WTC11 (cell line): ENCODE results near the gene CD8A. TPM values are rescaled to one million over a fixed set of nuclear protein-coding genes. Genes with fewer than 3 reads are reported as not detected.

ENCODE experiments used
- ATAC-seq: fragments of 200-7000 bp; cut with Tn5 transposase; 2 replicates; pipeline ENCODE4 v1.10.0; 2021; ENCODE audit warnings: mild to moderate bottlenecking, moderate library complexity
- CTCF ChIA-PET: fragments of 300-600 bp; sonication (Branson Sonifier 250); formaldehyde crosslinking; loops from one replicate; lab custom pipeline; 2021; ENCODE audit warnings: antibody characterized with exemption; lab: Charles Lee
- POLR2A ChIA-PET: fragments of 350-600 bp; sonication (Branson Sonifier 250); formaldehyde crosslinking; loops from one replicate; lab custom pipeline; 2021; ENCODE audit warnings: antibody characterized with exemption; lab: Charles Lee
- DNase-seq: peaks from one replicate; pipeline ENCODE4 v3.0.0; 2021; ENCODE audit warnings: low spot score
- H3K27ac Mint-ChIP-seq: 2 replicates; pipeline ENCODE4 v1.8.0; 2021; ENCODE audit warnings: mixed read lengths
- H3K27me3 Mint-ChIP-seq: 2 replicates; pipeline ENCODE4 v1.8.0; 2021; ENCODE audit warnings: low read depth, mild to moderate bottlenecking, moderate library complexity, mixed read lengths
- H3K36me3 Mint-ChIP-seq: 2 replicates; pipeline ENCODE4 v1.8.0; 2021; ENCODE audit warnings: mixed read lengths
- H3K4me1 Mint-ChIP-seq: 2 replicates; pipeline ENCODE4 v1.8.0; 2022; ENCODE audit warnings: mixed read lengths
- H3K4me3 Mint-ChIP-seq: 2 replicates; pipeline ENCODE4 v1.8.0; 2021; ENCODE audit warnings: mild to moderate bottlenecking, moderate library complexity, mixed read lengths
- H3K9me3 Mint-ChIP-seq: 2 replicates; pipeline ENCODE4 v1.8.0; 2021; ENCODE audit warnings: mixed read lengths
- E2F4 ChIP-seq: sonication (generic); formaldehyde crosslinking; IDR thresholded peaks from 2 replicates; pipeline ENCODE4 v1.8.1; 2022; ENCODE audit warnings: low read depth, mild to moderate bottlenecking, moderate library complexity, missing genetic modification reagents, borderline replicate concordance
- E2F5 ChIP-seq: sonication (generic); formaldehyde crosslinking; IDR thresholded peaks from 2 replicates; pipeline ENCODE4 v1.8.1; 2022; ENCODE audit warnings: mild to moderate bottlenecking, moderate library complexity, missing genetic modification reagents
- FOXP1 ChIP-seq: sonication (generic); formaldehyde crosslinking; IDR thresholded peaks from 2 replicates; pipeline ENCODE4 v1.8.0; 2022; ENCODE audit warnings: missing genetic modification reagents, mild to moderate bottlenecking, moderate library complexity, borderline replicate concordance
- GABPB1 ChIP-seq: sonication (generic); formaldehyde crosslinking; IDR thresholded peaks from 2 replicates; pipeline ENCODE4 v1.8.1; 2023; ENCODE audit warnings: mild to moderate bottlenecking, missing genetic modification reagents
- NFE2L1 ChIP-seq: sonication (generic); formaldehyde crosslinking; IDR thresholded peaks from 2 replicates; pipeline ENCODE4 v1.8.1; 2023; ENCODE audit warnings: missing genetic modification reagents
- NR1H2 ChIP-seq: sonication (generic); formaldehyde crosslinking; IDR thresholded peaks from 2 replicates; pipeline ENCODE4 v1.9.0; 2021; ENCODE audit warnings: mild to moderate bottlenecking, moderate library complexity, missing genetic modification reagents
- SOX15 ChIP-seq: fragments of 250-450 bp; sonication (Bioruptor Pico); IDR thresholded peaks from 2 replicates; pipeline ENCODE4 v1.9.0; 2021; ENCODE audit warnings: mild to moderate bottlenecking
- TP53 ChIP-seq: sonication (generic); formaldehyde crosslinking; IDR thresholded peaks from 2 replicates; pipeline ENCODE4 v1.8.1; 2023; ENCODE audit warnings: mild to moderate bottlenecking, missing genetic modification reagents
- ZBTB43 ChIP-seq: sonication (generic); formaldehyde crosslinking; IDR thresholded peaks from 2 replicates; pipeline ENCODE4 v1.8.1; 2023; ENCODE audit warnings: mild to moderate bottlenecking, missing genetic modification reagents
- ZNF138 ChIP-seq: sonication (generic); formaldehyde crosslinking; conservative IDR thresholded peaks from 2 replicates; pipeline ENCODE4 v1.8.1; 2022; ENCODE audit warnings: mild to moderate bottlenecking, moderate library complexity, missing genetic modification reagents
- ZNF219 ChIP-seq: sonication (generic); formaldehyde crosslinking; IDR thresholded peaks from 2 replicates; pipeline ENCODE4 v1.8.0; 2023; ENCODE audit warnings: missing genetic modification reagents, mild to moderate bottlenecking, borderline replicate concordance
- total RNA-seq: library from RNA; stranded (reverse); gene quantifications from 3 replicates; pipeline ENCODE4 v1.2.3, GENCODE V29; 2021
- TF ChIP-seq, protein P1 (sequence below): sonication (generic); formaldehyde crosslinking; IDR thresholded peaks from 2 replicates; pipeline ENCODE4 v1.8.1; 2022; ENCODE audit warnings: low read depth, missing genetic modification reagents, borderline replicate concordance
- TF ChIP-seq, protein P2 (sequence below): fragments of 250-450 bp; sonication (Bioruptor Pico); IDR thresholded peaks from 2 replicates; pipeline ENCODE4 v1.9.0; 2021; ENCODE audit warnings: moderate library complexity, mild to moderate bottlenecking, inconsistent platforms, borderline replicate concordance
- TF ChIP-seq, protein P3 (sequence below): sonication (generic); formaldehyde crosslinking; IDR thresholded peaks from 2 replicates; pipeline ENCODE4 v1.8.0; 2022; ENCODE audit warnings: mild to moderate bottlenecking, missing genetic modification reagents
- TF ChIP-seq, protein P4 (sequence below): fragments of 250-450 bp; sonication (Bioruptor Pico); IDR thresholded peaks from 2 replicates; pipeline ENCODE4 v2.1.2; 2022; ENCODE audit warnings: mild to moderate bottlenecking, moderate library complexity
- TF ChIP-seq, protein P5 (sequence below): fragments of 250-450 bp; sonication (Bioruptor Pico); IDR thresholded peaks from 2 replicates; pipeline ENCODE4 v1.8.0; 2021; ENCODE audit warnings: mild to moderate bottlenecking

Gene CD8A
- total RNA-seq, 1 experiment from 2014 or later: 0.44 TPM

GRCh38 chr2:86785456-86785855 is 5.3 kb downstream of the CD8A start:
- CTCF ChIA-PET: no interaction called here
- H3K36me3 Mint-ChIP-seq: no peaks in the 10 kb centered on the region
- H3K4me3 Mint-ChIP-seq: no peak overlapping the region

DNA sequence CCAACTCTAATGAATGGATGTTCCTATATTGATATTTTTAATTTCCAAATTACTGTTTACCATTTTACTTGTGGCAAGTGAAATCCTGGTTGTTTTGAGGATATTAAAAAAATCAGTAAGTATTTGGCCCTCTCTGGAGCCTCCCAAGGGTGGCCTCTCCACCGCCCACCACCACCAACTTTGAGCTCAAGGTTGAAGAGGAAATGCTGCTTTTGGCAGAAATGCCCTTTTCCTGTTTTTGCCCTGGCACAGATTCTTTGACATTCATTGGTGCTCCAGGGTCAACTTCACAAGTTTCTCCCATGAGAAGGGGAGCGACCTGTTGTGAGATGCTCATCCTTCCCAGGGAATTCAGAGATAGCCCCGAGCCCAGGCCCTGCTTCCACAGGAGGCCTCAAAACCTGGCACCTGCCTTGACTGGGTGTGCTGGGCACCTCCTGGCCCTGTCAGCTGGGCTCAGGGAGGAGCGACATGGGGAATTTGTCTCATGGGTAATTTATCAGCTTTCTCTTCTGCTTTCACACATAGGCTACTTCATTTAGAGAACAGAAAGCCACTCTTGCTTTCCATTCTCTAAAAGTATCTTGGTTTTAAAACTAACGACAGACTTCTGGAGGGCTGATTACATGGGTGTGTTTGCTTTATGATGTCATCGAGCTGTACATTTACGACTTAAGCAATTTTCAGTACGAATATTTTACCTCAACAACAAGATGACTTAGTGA is 6.9 kb downstream of the CD8A start:
- ATAC-seq (no peak), DNase-seq (no peak)
- Mint-ChIP-seq H3K4me3 (no peak overlapping the region), H3K36me3 (no peaks in the 10 kb centered on the region), H3K9me3 (no peaks in the 10 kb centered on the region), H3K4me1 (peaks cover 3% of the 10 kb centered on the region), H3K27ac (no peak overlapping the region), H3K27me3 (peaks cover 25% of the 10 kb centered on the region)
- ChIA-PET POLR2A (no interaction called here), CTCF (no interaction called here)
- TF ChIP-seq TP53 (CRISPR knock-in tag): no peak
- TF ChIP-seq NR1H2 (CRISPR knock-in tag): no peak
- no peak for TF ChIP-seq ZBTB43 (CRISPR knock-in tag)

More at GRCh38 chr2:86785456-86785855, 5.3 kb downstream of the CD8A start:
- peaks cover 42% of the 10 kb centered on the region for H3K27me3 Mint-ChIP-seq
- DNase-seq: no peak
- no peak overlapping the region for H3K27ac Mint-ChIP-seq
- TF ChIP-seq, protein P1, sequence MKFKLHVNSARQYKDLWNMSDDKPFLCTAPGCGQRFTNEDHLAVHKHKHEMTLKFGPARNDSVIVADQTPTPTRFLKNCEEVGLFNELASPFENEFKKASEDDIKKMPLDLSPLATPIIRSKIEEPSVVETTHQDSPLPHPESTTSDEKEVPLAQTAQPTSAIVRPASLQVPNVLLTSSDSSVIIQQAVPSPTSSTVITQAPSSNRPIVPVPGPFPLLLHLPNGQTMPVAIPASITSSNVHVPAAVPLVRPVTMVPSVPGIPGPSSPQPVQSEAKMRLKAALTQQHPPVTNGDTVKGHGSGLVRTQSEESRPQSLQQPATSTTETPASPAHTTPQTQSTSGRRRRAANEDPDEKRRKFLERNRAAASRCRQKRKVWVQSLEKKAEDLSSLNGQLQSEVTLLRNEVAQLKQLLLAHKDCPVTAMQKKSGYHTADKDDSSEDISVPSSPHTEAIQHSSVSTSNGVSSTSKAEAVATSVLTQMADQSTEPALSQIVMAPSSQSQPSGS (CRISPR knock-in tag): no peak
- TF ChIP-seq FOXP1 (no peak), E2F4 (CRISPR knock-in tag) (no peak), GABPB1 (CRISPR knock-in tag) (no peak), SOX15 (CRISPR knock-in tag) (no peak), E2F5 (CRISPR knock-in tag) (no peak), NFE2L1 (CRISPR knock-in tag) (no peak), ZNF138 (CRISPR knock-in tag) (no peak)
- TF ChIP-seq, protein P2, sequence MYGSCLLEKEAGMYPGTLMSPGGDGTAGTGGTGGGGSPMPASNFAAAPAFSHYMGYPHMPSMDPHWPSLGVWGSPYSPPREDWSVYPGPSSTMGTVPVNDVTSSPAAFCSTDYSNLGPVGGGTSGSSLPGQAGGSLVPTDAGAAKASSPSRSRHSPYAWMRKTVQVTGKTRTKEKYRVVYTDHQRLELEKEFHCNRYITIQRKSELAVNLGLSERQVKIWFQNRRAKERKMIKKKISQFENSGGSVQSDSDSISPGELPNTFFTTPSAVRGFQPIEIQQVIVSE (CRISPR knock-in tag): no peak
- TF ChIP-seq, protein P3, sequence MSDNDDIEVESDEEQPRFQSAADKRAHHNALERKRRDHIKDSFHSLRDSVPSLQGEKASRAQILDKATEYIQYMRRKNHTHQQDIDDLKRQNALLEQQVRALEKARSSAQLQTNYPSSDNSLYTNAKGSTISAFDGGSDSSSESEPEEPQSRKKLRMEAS (CRISPR knock-in tag): no peak
- peaks cover 11% of the 10 kb centered on the region for H3K4me1 Mint-ChIP-seq
- POLR2A ChIA-PET: no interaction called here
- ATAC-seq: no peak
- H3K9me3 Mint-ChIP-seq: no peaks in the 10 kb centered on the region

DNA sequence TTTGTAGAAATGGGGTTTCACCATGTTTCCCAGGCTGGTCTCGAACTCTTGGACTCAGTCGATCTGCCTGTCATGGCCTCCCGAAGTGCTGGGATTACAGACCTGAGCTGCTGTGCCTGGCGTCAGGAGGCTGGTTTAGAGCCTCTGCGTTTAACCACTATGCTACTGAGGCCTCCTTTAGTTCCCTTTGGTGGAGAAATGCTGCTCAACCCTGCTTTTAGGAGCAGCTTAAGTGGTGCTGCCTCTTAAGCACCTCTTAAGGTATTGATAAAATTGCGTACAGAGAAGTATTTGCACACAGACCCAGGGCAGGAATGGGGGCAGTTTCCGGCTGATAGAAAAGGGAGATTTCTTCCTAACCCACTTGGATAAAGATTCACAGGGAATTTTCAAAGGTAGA is 8.0 kb downstream of the CD8A start:
- ATAC-seq: no peak
- Mint-ChIP-seq H3K4me3 (no peak overlapping the region), H3K27ac (no peak overlapping the region), H3K27me3 (peaks cover 15% of the 10 kb centered on the region), H3K4me1 (0 out of 2 replicates have a peak, but pooled peaks cover 2% of the 10 kb centered on the region), H3K36me3 (no peaks in the 10 kb centered on the region), H3K9me3 (no peaks in the 10 kb centered on the region)
- POLR2A ChIA-PET: no interaction called here
- no peak for DNase-seq
- TF ChIP-seq E2F4 (CRISPR knock-in tag): no peak
- TF ChIP-seq, protein P4, sequence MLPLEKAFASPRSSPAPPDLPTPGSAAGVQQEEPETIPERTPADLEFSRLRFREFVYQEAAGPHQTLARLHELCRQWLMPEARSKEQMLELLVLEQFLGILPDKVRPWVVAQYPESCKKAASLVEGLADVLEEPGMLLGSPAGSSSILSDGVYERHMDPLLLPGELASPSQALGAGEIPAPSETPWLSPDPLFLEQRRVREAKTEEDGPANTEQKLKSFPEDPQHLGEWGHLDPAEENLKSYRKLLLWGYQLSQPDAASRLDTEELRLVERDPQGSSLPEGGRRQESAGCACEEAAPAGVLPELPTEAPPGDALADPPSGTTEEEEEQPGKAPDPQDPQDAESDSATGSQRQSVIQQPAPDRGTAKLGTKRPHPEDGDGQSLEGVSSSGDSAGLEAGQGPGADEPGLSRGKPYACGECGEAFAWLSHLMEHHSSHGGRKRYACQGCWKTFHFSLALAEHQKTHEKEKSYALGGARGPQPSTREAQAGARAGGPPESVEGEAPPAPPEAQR (CRISPR knock-in tag): no peak
- TF ChIP-seq, protein P5, sequence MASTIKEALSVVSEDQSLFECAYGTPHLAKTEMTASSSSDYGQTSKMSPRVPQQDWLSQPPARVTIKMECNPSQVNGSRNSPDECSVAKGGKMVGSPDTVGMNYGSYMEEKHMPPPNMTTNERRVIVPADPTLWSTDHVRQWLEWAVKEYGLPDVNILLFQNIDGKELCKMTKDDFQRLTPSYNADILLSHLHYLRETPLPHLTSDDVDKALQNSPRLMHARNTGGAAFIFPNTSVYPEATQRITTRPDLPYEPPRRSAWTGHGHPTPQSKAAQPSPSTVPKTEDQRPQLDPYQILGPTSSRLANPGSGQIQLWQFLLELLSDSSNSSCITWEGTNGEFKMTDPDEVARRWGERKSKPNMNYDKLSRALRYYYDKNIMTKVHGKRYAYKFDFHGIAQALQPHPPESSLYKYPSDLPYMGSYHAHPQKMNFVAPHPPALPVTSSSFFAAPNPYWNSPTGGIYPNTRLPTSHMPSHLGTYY (CRISPR knock-in tag): no peak
- TF ChIP-seq ZNF219 (CRISPR knock-in tag): no peak
- CTCF ChIA-PET: no interaction called here
